ENCODE results near the gene TMEM239. TPM values are rescaled to one million over a fixed set of nuclear protein-coding genes. Genes with fewer than 3 reads are reported as not detected.
"Not testable (repeated sequence)": the region's sequence is repeated elsewhere in the genome, so short reads cannot be mapped to it uniquely, and the experiment has no call there.

TMEM239 gene
- total RNA-seq, 1 donor from 2014 or later: not detected

GRCh38 chr20:2820896-2821869 lies 5.0 kb downstream of the TMEM239 start:
- Histone ChIP-seq H3K27me3 (no peaks in the 10 kb centered on the region), H3K4me1 (peaks cover 32% of the 10 kb centered on the region), H3K9me3 (no peaks in the 10 kb centered on the region), H3K36me3 (no peaks in the 10 kb centered on the region), H3K27ac (peak overlapping the region; percentile 59), H3K4me3 (peak overlapping the region in 1 of 2 donors; percentile 19)
- DNase-seq (ENCODE audit: extremely low spot score in 2 of 2): no peak
- intact Hi-C loops (cut with DNase I): no loop called here
- TF ChIP-seq POLR2AphosphoS5 (IDR thresholded peaks at IDR 0.05; ENCODE audit: insufficient read depth in 1 of 2, low read depth in 1 of 2) (no peak), POLR2A (IDR thresholded peaks at IDR 0.05) (no peak)
- TF ChIP-seq, protein P1, sequence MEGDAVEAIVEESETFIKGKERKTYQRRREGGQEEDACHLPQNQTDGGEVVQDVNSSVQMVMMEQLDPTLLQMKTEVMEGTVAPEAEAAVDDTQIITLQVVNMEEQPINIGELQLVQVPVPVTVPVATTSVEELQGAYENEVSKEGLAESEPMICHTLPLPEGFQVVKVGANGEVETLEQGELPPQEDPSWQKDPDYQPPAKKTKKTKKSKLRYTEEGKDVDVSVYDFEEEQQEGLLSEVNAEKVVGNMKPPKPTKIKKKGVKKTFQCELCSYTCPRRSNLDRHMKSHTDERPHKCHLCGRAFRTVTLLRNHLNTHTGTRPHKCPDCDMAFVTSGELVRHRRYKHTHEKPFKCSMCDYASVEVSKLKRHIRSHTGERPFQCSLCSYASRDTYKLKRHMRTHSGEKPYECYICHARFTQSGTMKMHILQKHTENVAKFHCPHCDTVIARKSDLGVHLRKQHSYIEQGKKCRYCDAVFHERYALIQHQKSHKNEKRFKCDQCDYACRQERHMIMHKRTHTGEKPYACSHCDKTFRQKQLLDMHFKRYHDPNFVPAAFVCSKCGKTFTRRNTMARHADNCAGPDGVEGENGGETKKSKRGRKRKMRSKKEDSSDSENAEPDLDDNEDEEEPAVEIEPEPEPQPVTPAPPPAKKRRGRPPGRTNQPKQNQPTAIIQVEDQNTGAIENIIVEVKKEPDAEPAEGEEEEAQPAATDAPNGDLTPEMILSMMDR (IDR thresholded peaks at IDR 0.05): no peak

- DNase-seq (ENCODE audit: extremely low spot score in 2 of 2): peak in 1 of 2 donors; percentile 81
- H3K4me3 ChIP-seq: peak overlapping the region in 1 of 2 donors; percentile 19
- H3K4me1 ChIP-seq: peaks cover 23% of the 10 kb centered on the region
- no peaks in the 10 kb centered on the region for H3K27me3 ChIP-seq
- intact Hi-C loops (cut with DNase I): no loop called here
- no peak for TF ChIP-seq POLR2A (IDR thresholded peaks at IDR 0.05)
- no peak for TF ChIP-seq POLR2AphosphoS5 (IDR thresholded peaks at IDR 0.05; ENCODE audit: insufficient read depth in 1 of 2, low read depth in 1 of 2)
- TF ChIP-seq, protein P1 (IDR thresholded peaks at IDR 0.05): no peak
- no peaks in the 10 kb centered on the region for H3K36me3 ChIP-seq
- no peaks in the 10 kb centered on the region for H3K9me3 ChIP-seq
- no peak overlapping the region for H3K27ac ChIP-seq
These were observed 5.9 kb downstream of the TMEM239 start for GRCh38 chr20:2822073-2822472.

DNA sequence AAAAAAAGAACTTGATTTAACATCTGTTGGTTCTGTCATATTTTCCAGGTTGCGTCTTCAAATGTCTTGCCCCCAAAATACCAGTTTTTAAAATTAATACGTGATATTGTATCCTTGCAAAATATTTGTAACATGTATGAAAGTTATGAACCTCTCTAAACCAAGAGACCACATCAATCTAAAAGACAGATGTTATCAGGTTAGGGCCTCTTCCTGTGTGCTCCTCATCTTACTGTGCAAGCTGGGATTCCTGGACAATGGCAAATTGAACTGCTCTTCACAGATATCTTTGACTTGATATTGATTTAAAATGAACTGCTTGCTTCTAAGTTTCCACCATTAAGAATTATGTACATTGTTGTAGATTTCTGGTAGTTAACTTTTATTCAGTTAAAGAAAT lies 9.6 kb downstream of the TMEM239 start:
- no peak overlapping the region for H3K27ac ChIP-seq
- TF ChIP-seq POLR2A (IDR thresholded peaks at IDR 0.05) (no peak), POLR2AphosphoS5 (IDR thresholded peaks at IDR 0.05; ENCODE audit: insufficient read depth in 1 of 2, low read depth in 1 of 2) (no peak)
- TF ChIP-seq, protein P1 (IDR thresholded peaks at IDR 0.05): no peak
- intact Hi-C loops (cut with DNase I): no loop called here
- DNase-seq (ENCODE audit: extremely low spot score in 2 of 2): no peak
- H3K4me3 ChIP-seq: no peak overlapping the region
- no peaks in the 10 kb centered on the region for H3K27me3 ChIP-seq
- peaks cover 15% of the 10 kb centered on the region for H3K4me1 ChIP-seq
- H3K9me3 ChIP-seq: no peaks in the 10 kb centered on the region
- H3K36me3 ChIP-seq: no peaks in the 10 kb centered on the region

DNA sequence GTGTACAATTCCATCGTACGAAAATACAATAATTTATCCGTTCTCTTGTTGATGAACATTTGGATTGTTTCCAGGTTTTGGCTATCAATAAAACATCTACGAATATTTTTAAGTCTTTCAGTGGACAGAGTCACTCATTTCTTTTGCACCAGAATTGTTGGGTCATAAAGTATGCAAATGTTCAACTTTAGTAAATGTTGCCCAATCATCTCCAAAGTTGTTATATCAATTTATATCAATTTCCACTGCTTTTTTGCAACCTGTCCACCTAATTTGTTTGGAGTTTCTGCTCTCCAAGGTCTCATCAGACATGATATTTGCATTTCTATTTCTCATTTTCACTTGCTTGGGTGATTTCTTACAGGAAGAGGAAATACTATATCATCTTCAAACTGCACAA lies 10.5 kb downstream of the TMEM239 start:
- Histone ChIP-seq H3K27ac (no peak overlapping the region), H3K4me3 (no peak overlapping the region), H3K9me3 (no peaks in the 10 kb centered on the region), H3K36me3 (no peaks in the 10 kb centered on the region), H3K4me1 (peaks cover 10% of the 10 kb centered on the region), H3K27me3 (no peaks in the 10 kb centered on the region)
- TF ChIP-seq POLR2A (IDR thresholded peaks at IDR 0.05) (no peak), POLR2AphosphoS5 (IDR thresholded peaks at IDR 0.05; ENCODE audit: insufficient read depth in 1 of 2, low read depth in 1 of 2) (no peak)
- TF ChIP-seq, protein P1 (IDR thresholded peaks at IDR 0.05): no peak
- intact Hi-C loops (cut with DNase I): no loop called here
- DNase-seq (ENCODE audit: extremely low spot score in 2 of 2): no peak

DNA sequence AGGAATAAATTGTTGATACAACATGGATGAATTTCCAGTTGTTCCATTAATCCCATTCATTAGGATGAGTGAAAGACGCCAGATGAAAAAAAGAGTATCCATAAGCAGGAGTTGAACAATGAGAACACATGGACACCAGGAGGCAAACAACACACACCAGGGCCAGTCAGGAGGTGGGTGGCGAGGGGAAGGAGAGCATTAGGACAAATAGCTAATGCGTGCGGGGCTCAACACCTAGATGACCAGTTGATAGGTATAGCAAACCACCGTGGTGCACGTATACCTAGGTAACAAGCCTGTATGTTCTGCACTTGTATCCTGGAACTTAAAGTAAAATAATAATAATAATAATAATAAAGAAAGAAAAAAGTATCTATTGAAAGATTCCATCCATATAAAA lies 13.2 kb downstream of the TMEM239 start:
- Histone ChIP-seq H3K36me3 (no peaks in the 10 kb centered on the region), H3K27me3 (no peaks in the 10 kb centered on the region), H3K4me3 (no peak overlapping the region), H3K9me3 (no peaks in the 10 kb centered on the region), H3K27ac (no peak overlapping the region), H3K4me1 (peaks cover 4% of the 10 kb centered on the region)
- TF ChIP-seq POLR2AphosphoS5 (IDR thresholded peaks at IDR 0.05; ENCODE audit: insufficient read depth in 1 of 2, low read depth in 1 of 2): no peak
- TF ChIP-seq, protein P1 (IDR thresholded peaks at IDR 0.05): no peak
- no peak for TF ChIP-seq POLR2A (IDR thresholded peaks at IDR 0.05)
- intact Hi-C loops (cut with DNase I): no loop called here
- peak in 1 of 2 donors; percentile 22 for DNase-seq (ENCODE audit: extremely low spot score in 2 of 2)

DNA sequence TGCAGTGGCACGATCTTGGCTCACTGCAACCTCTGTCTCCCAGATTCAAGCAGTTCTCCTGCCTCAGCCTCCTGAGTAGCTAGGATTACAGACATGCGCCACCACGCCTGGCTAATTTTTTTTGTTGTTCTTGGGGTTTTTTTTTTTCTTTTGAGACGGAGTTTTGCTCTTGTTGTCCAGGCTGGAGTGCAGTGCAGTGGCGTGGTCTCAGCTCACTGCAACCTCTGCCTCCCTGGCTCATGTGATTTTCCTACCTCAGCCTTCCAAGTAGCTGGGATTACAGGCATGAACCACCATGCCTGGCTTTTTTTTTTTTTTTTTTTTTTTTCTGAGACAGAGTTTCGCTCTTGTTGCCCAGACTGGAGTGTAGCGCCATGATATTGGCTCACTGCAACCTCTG lies 15.0 kb downstream of the TMEM239 start:
- H3K9me3 ChIP-seq; H3K4me3 ChIP-seq; intact Hi-C loops (cut with DNase I); H3K27me3 ChIP-seq; H3K4me1 ChIP-seq; H3K27ac ChIP-seq; H3K36me3 ChIP-seq: not testable (repeated sequence)
- peak in 1 of 2 donors; percentile 12 for DNase-seq (ENCODE audit: extremely low spot score in 2 of 2)
